Thyroid gland (tissue), 4 donors: Measurements from ENCODE around the gene KCNQ1OT1. TPM values are rescaled to one million over a fixed set of nuclear protein-coding genes. Genes with fewer than 3 reads are reported as not detected.

Source experiments
- DNase-seq, 2 donors: peaks; one replicate each; pipeline ENCODE4 v3.0.0-alpha.2; 2019
- H3K27ac ChIP-seq, 3 donors: fragments of 200-600 bp; sonication (generic); 1 replicate in 2 of 3; 2 replicates in 1 of 3; pipeline ENCODE4 v1.5.1; 2016 to 2019; ENCODE audit warnings: mild to moderate bottlenecking in 1 of 3, moderate library complexity in 1 of 3
- H3K27me3 ChIP-seq: fragments of 200-600 bp; sonication (generic); one replicate; pipeline ENCODE4 v1.5.1; 2019
- H3K36me3 ChIP-seq, 2 donors: fragments of 200-600 bp; sonication (generic); one replicate each; pipeline ENCODE4 v1.5.1; 2016 to 2019
- H3K4me1 ChIP-seq, 2 donors: fragments of 200-600 bp; sonication (generic); one replicate each; pipeline ENCODE4 v1.5.1; 2017 to 2019
- H3K4me3 ChIP-seq, 3 donors: fragments of 200-600 bp; sonication (generic); replicated peaks in 1 of 3; 1 replicate in 2 of 3; 2 replicates in 1 of 3; pipeline ENCODE4 v1.5.1; 2016; ENCODE audit warnings: mild to moderate bottlenecking in 1 of 3
- H3K9me3 ChIP-seq: fragments of 200-600 bp; sonication (generic); one replicate; pipeline ENCODE4 v1.5.1; 2017
- CTCF ChIP-seq, 6 experiments: fragments of 200-600 bp in 3 of 6; fragments of 450-650 bp in 3 of 6; sonication (generic) in 3 of 6; IDR thresholded peaks; one replicate each; pipeline ENCODE4 v1.5.1; 2016 to 2019; ENCODE audit warnings: antibody characterized with exemption in 6 of 6, mild to moderate bottlenecking in 2 of 6, inconsistent platforms in 1 of 6, moderate library complexity in 1 of 6
- POLR2A ChIP-seq, 2 donors: fragments of 450-650 bp; IDR thresholded peaks; one replicate each; pipeline ENCODE4 v1.6.1; 2017; ENCODE audit warnings: antibody characterized with exemption in 2 of 2, mild to moderate bottlenecking in 2 of 2, moderate library complexity in 1 of 2
- WGBS, 2 donors: methylation state at CpG; one replicate each; pipeline ENCODE4 v1.1.5; 2017; 5-methylcytosine and 5-hydroxymethylcytosine counted together
- intact Hi-C: fragments of 100-400 bp; cut with DNase I; formaldehyde crosslinking; loops from one replicate; pipeline ENCODE4 v1.15.1; 2023
- total RNA-seq, 4 donors: library from RNA; depleted of rRNA; stranded (reverse); fragments of >200 nt; gene quantifications; one replicate each; pipeline ENCODE4 v1.2.3, GENCODE V29; 2016

The KCNQ1OT1 gene
- total RNA-seq, 4 donors from 2014 or later, result 2.0 to 4.1 (median 3.2) TPM

DNA sequence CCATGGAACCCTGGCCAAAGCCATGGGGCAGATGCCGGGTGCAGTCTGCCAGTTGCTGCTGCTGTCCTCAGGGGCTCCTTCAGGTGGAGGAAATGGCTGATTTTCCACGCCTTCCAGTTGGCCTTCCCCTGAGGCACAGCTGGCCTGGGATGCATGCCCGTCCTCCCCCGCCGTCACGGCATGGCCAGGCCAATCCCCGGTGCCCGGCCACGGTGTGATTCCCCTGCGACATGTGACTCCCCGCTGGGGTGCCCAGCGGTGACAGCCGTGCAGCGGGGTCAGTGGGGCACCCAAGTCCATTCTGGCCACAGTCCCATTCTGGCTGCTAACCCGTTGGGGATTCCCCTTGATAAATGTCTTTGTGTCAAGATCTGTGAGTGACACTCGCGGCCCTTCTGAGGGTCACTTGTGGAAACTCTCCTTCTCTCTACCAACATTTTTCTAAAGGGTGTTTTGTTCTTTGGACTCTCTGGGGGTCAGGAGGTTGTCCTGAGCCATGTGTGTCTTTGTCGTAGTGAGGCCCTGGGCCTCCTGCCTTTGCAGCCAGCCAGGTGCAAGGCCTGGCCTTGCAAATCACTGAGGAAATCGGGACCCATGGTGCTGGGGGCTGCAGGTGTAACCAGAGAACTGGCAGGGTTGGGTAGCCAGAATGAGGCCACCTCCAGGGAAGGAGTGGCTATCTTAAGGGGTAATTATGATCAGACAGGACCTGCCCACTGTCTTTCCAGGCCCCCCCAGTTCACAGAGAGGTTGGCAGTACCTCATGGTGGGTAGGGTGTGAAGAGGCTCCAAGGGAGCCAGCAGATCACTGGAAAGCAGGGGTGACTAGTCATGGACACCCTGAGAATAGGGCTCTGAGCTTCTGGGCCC, 37.1 kb downstream of the KCNQ1OT1 start:
- H3K4me1 ChIP-seq, result no peaks in the 10 kb centered on the region
- intact Hi-C loops, result no loop called here
- TF ChIP-seq POLR2A (IDR thresholded peaks at IDR 0.05) (no peak), CTCF (IDR thresholded peaks at IDR 0.05) (no peak)
- no peaks in the 10 kb centered on the region for H3K9me3 ChIP-seq
- no peak overlapping the region for H3K4me3 ChIP-seq
- WGBS, 2 donors, result 93 to 95% methylated on average over 11 to 19 of the region's 19 CpGs
- H3K27me3 ChIP-seq, result no peaks in the 10 kb centered on the region
- DNase-seq, result no peak
- no peaks in the 10 kb centered on the region for H3K36me3 ChIP-seq
- H3K27ac ChIP-seq, result no peak overlapping the region

DNA sequence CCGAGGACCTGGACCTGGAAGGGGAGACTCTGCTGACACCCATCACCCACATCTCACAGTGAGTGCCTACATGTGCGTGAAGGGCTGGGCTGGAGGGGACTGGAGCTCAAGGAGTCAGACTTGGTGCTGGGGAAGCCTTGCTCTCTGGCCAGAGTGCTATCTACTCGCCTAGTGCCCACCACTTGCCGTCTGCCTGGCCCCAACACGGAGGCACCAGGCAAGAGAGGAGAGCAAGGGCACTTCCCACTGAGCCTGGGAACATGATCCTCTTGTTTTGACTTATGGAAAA, 37.8 kb downstream of the KCNQ1OT1 start:
- Histone ChIP-seq H3K9me3 (no peaks in the 10 kb centered on the region), H3K4me3 (no peak overlapping the region), H3K27ac (no peak overlapping the region), H3K36me3 (no peaks in the 10 kb centered on the region), H3K4me1 (no peaks in the 10 kb centered on the region), H3K27me3 (no peaks in the 10 kb centered on the region)
- no peak for DNase-seq
- WGBS, 2 donors, result 94 to 100% methylated on average over 4 to 5 of the region's 5 CpGs
- TF ChIP-seq CTCF (IDR thresholded peaks at IDR 0.05) (no peak), POLR2A (IDR thresholded peaks at IDR 0.05) (no peak)
- intact Hi-C loops, result no loop called here

GRCh38 chr11:2661173-2662023, 38.4 kb downstream of the KCNQ1OT1 start:
- Histone ChIP-seq H3K27me3 (no peaks in the 10 kb centered on the region), H3K4me3 (no peak overlapping the region), H3K9me3 (no peaks in the 10 kb centered on the region), H3K27ac (no peak overlapping the region), H3K4me1 (peaks cover 0 to 2% of the 10 kb centered on the region in 2 donors), H3K36me3 (no peaks in the 10 kb centered on the region)
- 96% methylated on average over 2 to 4 of the region's 4 CpGs for WGBS, 2 donors
- no peak for DNase-seq
- TF ChIP-seq POLR2A (IDR thresholded peaks at IDR 0.05), result no peak
- intact Hi-C loops, result no loop called here

DNA sequence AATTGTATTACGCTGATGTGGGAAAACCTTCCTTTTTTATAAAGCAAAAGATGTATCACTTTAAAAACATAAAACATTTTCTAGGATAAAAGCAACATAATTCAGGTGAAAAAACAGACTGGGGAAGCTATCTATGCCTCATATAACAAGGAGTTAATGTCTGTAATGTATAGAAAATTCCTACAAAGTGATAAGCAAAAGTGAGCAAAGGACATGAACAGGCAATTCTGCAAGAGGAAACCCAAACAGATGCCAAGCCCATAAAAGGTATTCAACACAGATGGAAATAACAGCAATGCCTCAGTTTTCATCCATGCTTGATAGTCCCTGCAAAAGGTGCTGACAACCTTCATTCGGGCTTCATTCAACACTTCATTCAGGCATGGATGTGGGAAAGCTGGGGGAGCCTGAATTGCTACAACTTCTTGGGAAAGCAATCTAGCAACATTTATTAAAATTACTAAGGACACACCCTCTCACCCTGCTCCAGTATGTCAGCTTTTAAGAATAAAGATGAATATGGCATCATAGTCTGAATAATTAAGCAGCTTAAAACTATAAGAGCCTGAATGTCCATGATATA, 39.3 kb downstream of the KCNQ1OT1 start:
- WGBS, 2 donors, result 93 to 99% methylated on average over 2 of the region's 2 CpGs
- no peak for DNase-seq

More for the DNA sequence above, 39.3 kb downstream of the KCNQ1OT1 start:
- Histone ChIP-seq H3K27me3 (no peaks in the 10 kb centered on the region), H3K9me3 (no peaks in the 10 kb centered on the region), H3K4me3 (no peak overlapping the region), H3K36me3 (no peaks in the 10 kb centered on the region), H3K27ac (no peak overlapping the region), H3K4me1 (peaks cover 4 to 11% of the 10 kb centered on the region in 2 donors)
- TF ChIP-seq CTCF (IDR thresholded peaks at IDR 0.05) (no peak), POLR2A (IDR thresholded peaks at IDR 0.05) (no peak)
- intact Hi-C loops, result no loop called here
